Activated naive CD8-positive, alpha-beta T cell treated with anti-CD3 and anti-CD28 coated beads, Interleukin-2, amount 10 ng/mL, durations not matched to agents 7 days and 5 days (primary cell): ENCODE measurements around the gene NCKAP1. TPM values are rescaled to one million over a fixed set of nuclear protein-coding genes. Genes with fewer than 3 reads are reported as not detected.
"Not testable (repeated sequence)": the region's sequence is repeated elsewhere in the genome, so short reads cannot be mapped to it uniquely, and the experiment has no call there.

Experiments used
- ATAC-seq: fragments of 150-1000 bp; cut with Tn5 transposase; one replicate; pipeline ENCODE4 v1.10.0; 2021; ENCODE audit warnings: low read depth, moderate library complexity
- POLR2A ChIA-PET: fragments of 350-600 bp; sonication (Branson Sonifier 250); formaldehyde crosslinking; loops from one replicate; lab custom pipeline; 2021; ENCODE audit warnings: antibody characterized with exemption; lab: Charles Lee
- DNase-seq: peaks from one replicate; pipeline ENCODE4 v3.0.0; 2021
- H3K27ac Mint-ChIP-seq: one replicate; pipeline ENCODE4 v1.8.0; 2022; ENCODE audit warnings: mild to moderate bottlenecking, mixed read lengths
- H3K27me3 Mint-ChIP-seq: one replicate; pipeline ENCODE4 v1.8.0; 2022; ENCODE audit warnings: mild to moderate bottlenecking, moderate library complexity, mixed read lengths
- H3K36me3 Mint-ChIP-seq: one replicate; pipeline ENCODE4 v1.8.0; 2021; ENCODE audit warnings: mild to moderate bottlenecking, mixed read lengths
- H3K4me1 Mint-ChIP-seq: one replicate; pipeline ENCODE4 v1.8.0; 2021; ENCODE audit warnings: mixed read lengths
- H3K4me3 Mint-ChIP-seq: one replicate; pipeline ENCODE4 v1.8.0; 2022; ENCODE audit warnings: mild to moderate bottlenecking, moderate library complexity, mixed read lengths
- H3K9me3 Mint-ChIP-seq: one replicate; pipeline ENCODE4 v1.8.0; 2021; ENCODE audit warnings: mixed read lengths
- total RNA-seq, 2 experiments: library from RNA; stranded (reverse); gene quantifications; one replicate each; pipeline ENCODE4 v1.2.3, GENCODE V29; 2021

Gene NCKAP1
- total RNA-seq, 2 experiments from 2014 or later = 0.69 to 1.2 TPM

DNA sequence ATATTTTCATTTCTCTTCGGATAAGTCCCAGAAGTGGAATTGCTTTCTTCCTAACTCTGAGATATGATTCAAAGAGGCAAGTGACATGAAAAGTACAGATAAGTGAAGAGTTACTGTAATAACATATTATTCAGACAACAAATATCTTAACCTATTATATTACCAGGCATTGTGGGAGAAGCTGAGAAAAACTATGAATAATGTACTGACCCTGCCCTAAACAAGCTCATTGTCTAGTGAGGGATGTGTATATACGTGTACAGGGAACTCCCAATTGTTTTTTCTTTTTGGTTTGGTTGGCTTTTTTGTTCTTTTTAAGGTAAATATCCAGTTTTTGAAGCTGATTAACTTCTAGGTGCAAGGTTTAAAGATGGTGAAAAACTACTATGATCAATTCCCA is 26.5 kb downstream of the NCKAP1 start:
- Mint-ChIP-seq H3K4me3 (no peak overlapping the region), H3K36me3 (no peaks in the 10 kb centered on the region), H3K9me3 (no peaks in the 10 kb centered on the region), H3K27ac (no peak overlapping the region), H3K27me3 (peaks cover 24% of the 10 kb centered on the region), H3K4me1 (no peaks in the 10 kb centered on the region)
- DNase-seq = no peak
- no peak for ATAC-seq
- POLR2A ChIA-PET = no interaction called here

DNA sequence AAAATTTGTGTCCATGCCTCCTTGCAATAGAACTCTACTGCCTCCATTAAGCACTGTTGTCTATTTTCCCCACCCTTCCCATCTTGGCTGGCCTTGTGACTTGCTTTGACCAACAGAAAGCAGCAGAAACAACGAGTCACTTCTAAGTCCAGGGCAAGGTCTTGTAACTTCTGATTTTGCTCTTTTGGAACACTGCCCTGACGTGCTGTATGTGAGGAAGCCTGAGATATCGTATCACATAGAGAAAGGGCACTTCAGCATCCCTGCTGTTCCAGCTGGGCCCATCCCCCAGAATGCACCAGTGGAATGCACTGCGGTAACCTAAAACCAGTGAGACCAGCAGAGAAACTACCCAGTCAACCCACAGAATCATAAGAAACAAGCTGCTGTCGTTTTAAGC is 28.1 kb downstream of the NCKAP1 start:
- no peaks in the 10 kb centered on the region for H3K9me3 Mint-ChIP-seq
- H3K36me3 Mint-ChIP-seq = no peaks in the 10 kb centered on the region
- no peak overlapping the region for H3K4me3 Mint-ChIP-seq
- ATAC-seq = no peak
- no peak overlapping the region for H3K27ac Mint-ChIP-seq
- peaks cover 17% of the 10 kb centered on the region for H3K27me3 Mint-ChIP-seq
- no peaks in the 10 kb centered on the region for H3K4me1 Mint-ChIP-seq
- POLR2A ChIA-PET = no interaction called here
- DNase-seq = no peak

DNA sequence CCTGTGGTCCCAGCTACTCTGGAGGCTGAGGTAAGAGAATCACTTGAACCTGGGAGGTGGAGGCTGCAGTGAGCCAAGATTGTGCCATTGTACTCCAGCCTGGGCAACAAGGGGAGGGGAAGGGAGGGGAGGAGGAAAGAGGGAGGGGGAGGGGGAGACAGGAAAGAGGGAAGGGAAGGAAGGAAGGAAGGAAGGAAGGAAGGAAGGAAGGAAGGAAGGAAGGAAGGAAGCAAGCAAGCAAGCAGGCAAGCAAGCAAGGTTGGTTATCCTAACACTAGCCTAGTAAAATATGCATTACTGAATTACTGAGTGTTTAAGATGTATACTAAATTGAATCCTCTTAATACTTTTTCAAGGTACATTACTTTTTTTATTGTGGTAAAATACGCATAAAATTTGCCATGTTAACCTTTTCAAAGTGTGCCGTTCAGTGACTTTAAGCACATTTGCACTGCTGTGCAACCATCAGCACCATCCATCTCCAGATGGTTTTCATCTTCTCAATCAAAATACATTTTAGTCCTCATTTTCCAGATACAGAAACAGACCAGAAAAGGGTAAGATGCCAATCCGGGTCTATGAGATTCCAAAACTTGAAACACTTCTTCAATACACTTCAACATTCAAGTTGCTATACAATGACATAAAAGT is 28.9 kb downstream of the NCKAP1 start:
- peaks cover 12% of the 10 kb centered on the region for H3K27me3 Mint-ChIP-seq
- H3K9me3 Mint-ChIP-seq = no peaks in the 10 kb centered on the region
- no peak overlapping the region for H3K27ac Mint-ChIP-seq
- H3K4me1 Mint-ChIP-seq = no peaks in the 10 kb centered on the region
- no peaks in the 10 kb centered on the region for H3K36me3 Mint-ChIP-seq
- ATAC-seq (no peak), DNase-seq (no peak)
- no peak overlapping the region for H3K4me3 Mint-ChIP-seq
- POLR2A ChIA-PET = no interaction called here

DNA sequence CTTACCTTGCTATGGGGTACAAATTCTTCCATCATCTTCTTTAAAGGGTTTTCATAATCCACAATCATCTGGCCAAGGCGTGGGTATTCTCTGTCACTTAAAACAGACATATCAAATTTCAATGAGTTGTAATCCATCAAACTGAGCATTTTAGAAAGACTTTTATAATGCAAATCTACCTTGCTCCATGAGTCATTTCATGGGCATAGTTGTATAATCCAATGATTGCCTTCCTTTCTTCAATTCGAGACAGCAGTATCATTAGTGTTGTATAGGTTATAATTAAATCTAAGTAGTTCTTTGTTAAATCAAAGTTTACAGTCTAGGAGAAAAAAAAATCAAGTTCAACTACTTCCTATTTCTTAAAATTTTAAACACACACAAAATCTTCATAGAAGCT is 36.3 kb downstream of the NCKAP1 start:
- Mint-ChIP-seq H3K9me3 (no peaks in the 10 kb centered on the region), H3K4me3 (no peak overlapping the region), H3K27me3 (peaks cover 6% of the 10 kb centered on the region), H3K36me3 (no peaks in the 10 kb centered on the region), H3K4me1 (no peaks in the 10 kb centered on the region), H3K27ac (no peak overlapping the region)
- DNase-seq = no peak
- no peak for ATAC-seq
- POLR2A ChIA-PET = no interaction called here

GRCh38 chr2:183000846-183001245 is 37.4 kb downstream of the NCKAP1 start:
- Mint-ChIP-seq H3K9me3 (no peaks in the 10 kb centered on the region), H3K4me3 (no peak overlapping the region), H3K27ac (no peak overlapping the region), H3K36me3 (no peaks in the 10 kb centered on the region), H3K27me3 (peaks cover 6% of the 10 kb centered on the region), H3K4me1 (no peaks in the 10 kb centered on the region)
- no peak for ATAC-seq
- POLR2A ChIA-PET = no interaction called here
- DNase-seq = no peak

DNA sequence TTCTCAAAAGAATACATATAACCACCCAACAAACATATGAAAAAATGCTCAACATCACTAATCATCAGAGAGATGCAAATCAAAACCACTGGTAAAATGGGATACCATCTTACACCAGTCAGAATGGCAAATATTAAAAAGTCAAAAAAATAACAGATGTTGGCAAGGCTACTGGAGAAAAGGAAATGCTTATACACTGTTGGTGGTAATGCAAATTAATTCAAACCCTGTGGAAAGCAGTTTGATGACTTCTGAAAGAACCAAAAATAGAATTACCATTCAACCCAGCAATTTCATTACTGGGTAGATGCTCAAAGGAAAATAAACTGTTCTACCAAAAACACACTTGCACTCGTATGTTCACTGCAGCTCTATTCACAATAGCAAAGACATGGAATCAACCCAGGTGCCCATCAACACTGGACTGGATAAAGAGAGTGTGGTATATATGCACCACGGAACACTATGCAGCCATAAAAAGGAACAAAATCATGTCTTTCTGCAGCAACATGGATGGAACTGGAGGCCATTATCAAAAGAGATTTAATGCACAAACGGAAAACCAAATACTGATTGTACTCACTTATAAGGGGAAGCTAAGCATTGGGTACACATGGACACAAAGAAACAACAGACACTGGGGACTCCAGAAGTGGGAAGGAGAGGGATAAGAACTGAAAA is 38.8 kb downstream of the NCKAP1 start:
- Mint-ChIP-seq H3K36me3 (no peaks in the 10 kb centered on the region), H3K27ac (no peak overlapping the region), H3K4me3 (no peak overlapping the region), H3K27me3 (peaks cover 6% of the 10 kb centered on the region), H3K9me3 (no peaks in the 10 kb centered on the region), H3K4me1 (no peaks in the 10 kb centered on the region)
- no peak for DNase-seq
- ATAC-seq = no peak
- POLR2A ChIA-PET = no interaction called here

GRCh38 chr2:182994228-182994912 is 43.9 kb downstream of the NCKAP1 start:
- Mint-ChIP-seq H3K4me3 (no peak overlapping the region), H3K36me3 (no peaks in the 10 kb centered on the region), H3K27me3 (peaks cover 9% of the 10 kb centered on the region), H3K4me1 (no peaks in the 10 kb centered on the region), H3K9me3 (no peaks in the 10 kb centered on the region), H3K27ac (no peak overlapping the region)
- POLR2A ChIA-PET = no interaction called here
- DNase-seq (no peak), ATAC-seq (no peak)

DNA sequence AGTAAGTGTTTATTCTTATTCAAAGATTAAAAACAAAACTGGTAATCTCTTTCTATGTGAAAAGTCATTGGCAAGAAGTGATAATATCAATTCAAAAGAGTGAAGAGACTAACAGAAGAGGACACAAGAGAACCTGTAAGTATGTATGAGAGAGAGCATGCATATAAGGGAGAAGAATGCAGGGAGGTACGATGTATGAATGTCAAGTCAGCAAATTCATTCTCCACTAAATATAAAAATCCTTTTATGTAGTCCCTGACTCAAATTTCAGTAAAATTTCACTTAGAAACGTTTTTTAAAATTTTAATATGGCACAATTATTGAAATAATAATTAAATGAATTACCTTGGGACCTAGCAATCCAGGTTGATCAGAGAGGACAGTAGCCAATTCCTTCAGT is 55.3 kb downstream of the NCKAP1 start:
- POLR2A ChIA-PET = no interaction called here
- no peak for ATAC-seq
- H3K36me3 Mint-ChIP-seq = no peaks in the 10 kb centered on the region

DNA sequence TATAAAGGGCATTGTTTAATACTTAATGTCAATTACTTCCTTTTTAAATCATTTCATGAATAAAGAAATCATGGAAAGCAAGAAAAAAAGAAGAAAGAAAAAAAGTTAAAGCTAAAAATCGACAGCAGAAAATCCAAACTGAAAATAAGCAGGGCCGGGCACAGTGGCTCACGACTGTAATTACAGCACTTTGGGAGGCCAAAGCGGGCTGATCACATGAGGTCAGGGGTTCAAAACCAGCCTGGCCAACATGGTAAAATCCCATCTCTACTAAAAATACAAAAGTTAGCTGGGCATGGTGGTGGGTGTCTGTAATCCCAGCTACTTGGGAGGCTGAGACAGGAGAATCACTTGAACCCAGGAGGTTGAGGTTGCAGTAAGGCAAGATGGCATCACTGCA is 56.8 kb downstream of the NCKAP1 start:
- H3K4me3 Mint-ChIP-seq, ATAC-seq, POLR2A ChIA-PET, H3K4me1 Mint-ChIP-seq, H3K9me3 Mint-ChIP-seq, H3K36me3 Mint-ChIP-seq, H3K27me3 Mint-ChIP-seq, H3K27ac Mint-ChIP-seq, DNase-seq: not testable (repeated sequence)

More for the DNA sequence above, 55.3 kb downstream of the NCKAP1 start:
- no peak overlapping the region for H3K4me3 Mint-ChIP-seq
- H3K27ac Mint-ChIP-seq = no peak overlapping the region
- peaks cover 5% of the 10 kb centered on the region for H3K27me3 Mint-ChIP-seq
- H3K4me1 Mint-ChIP-seq = no peaks in the 10 kb centered on the region
- DNase-seq = no peak
- no peaks in the 10 kb centered on the region for H3K9me3 Mint-ChIP-seq

DNA sequence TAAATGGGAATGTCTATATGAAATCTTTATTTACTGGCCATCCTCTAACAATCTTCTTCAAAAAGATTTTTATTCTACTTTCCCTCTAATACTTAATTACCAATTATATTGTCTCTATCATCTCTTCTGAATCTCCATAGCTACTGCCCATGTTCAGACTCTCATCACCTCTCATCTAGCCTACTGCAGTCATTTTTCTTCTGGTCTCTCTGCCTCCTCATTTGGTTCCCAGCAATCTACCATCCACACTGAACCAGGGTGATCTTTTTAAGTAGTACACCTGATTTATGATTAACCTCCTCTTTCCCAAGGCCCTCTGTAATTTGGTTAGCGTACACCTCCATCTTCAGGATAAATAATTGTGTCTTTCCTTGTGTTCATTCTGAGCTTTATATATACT is 57.6 kb downstream of the NCKAP1 start:
- POLR2A ChIA-PET = no interaction called here
- no peak for DNase-seq
- Mint-ChIP-seq H3K36me3 (no peaks in the 10 kb centered on the region), H3K4me1 (peaks cover 2% of the 10 kb centered on the region), H3K27me3 (peaks cover 5% of the 10 kb centered on the region), H3K9me3 (no peaks in the 10 kb centered on the region), H3K27ac (no peak overlapping the region), H3K4me3 (no peak overlapping the region)
- ATAC-seq = no peak

DNA sequence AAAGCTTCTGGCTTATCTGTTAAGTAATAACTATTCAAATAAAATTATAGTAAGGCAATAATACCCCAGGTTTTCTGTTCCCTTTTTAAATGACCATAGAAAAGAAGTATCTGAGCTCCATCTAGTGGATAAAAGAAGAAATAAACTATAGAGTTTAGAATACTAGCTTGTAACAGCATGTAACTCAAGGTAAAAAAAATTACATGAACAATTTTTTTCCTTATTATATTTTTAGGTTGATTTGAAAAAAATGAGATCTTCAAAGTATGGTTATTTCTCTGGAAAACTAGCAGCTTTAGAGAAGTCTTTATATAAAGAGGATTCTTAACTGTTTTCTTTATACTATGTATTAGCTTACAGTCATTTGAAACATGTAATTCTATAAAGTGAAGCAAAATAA is 58.1 kb downstream of the NCKAP1 start:
- no peak for ATAC-seq
- Mint-ChIP-seq H3K36me3 (no peaks in the 10 kb centered on the region), H3K9me3 (no peaks in the 10 kb centered on the region), H3K27me3 (peaks cover 5% of the 10 kb centered on the region), H3K4me3 (no peak overlapping the region), H3K27ac (no peak overlapping the region), H3K4me1 (peaks cover 2% of the 10 kb centered on the region)
- POLR2A ChIA-PET = no interaction called here
- no peak for DNase-seq

DNA sequence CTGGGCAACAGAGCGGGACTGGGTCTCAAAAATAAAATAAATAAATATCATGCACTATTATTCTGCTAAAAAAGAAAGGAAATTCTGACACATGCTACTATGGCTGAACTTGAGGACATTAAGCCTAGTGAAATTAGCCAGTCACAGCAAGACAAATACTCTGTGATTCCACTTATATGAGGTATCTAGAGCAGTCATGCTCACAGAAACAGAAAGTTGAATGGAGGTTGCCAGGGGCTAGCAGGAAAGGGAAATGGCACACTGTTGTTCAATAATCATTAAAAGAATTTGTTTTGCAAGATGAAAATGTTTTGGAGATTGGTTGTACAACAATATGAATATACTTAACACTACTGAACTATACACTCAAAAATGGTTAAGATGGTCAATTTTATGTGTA is 60.8 kb downstream of the NCKAP1 start:
- POLR2A ChIA-PET = no interaction called here
- peaks cover 2% of the 10 kb centered on the region for H3K4me1 Mint-ChIP-seq
- ATAC-seq (no peak), DNase-seq (no peak)
- H3K36me3 Mint-ChIP-seq = no peaks in the 10 kb centered on the region
- H3K27me3 Mint-ChIP-seq = peaks cover 8% of the 10 kb centered on the region
- no peak overlapping the region for H3K4me3 Mint-ChIP-seq
- H3K27ac Mint-ChIP-seq = no peak overlapping the region
- peaks cover 2% of the 10 kb centered on the region for H3K9me3 Mint-ChIP-seq

DNA sequence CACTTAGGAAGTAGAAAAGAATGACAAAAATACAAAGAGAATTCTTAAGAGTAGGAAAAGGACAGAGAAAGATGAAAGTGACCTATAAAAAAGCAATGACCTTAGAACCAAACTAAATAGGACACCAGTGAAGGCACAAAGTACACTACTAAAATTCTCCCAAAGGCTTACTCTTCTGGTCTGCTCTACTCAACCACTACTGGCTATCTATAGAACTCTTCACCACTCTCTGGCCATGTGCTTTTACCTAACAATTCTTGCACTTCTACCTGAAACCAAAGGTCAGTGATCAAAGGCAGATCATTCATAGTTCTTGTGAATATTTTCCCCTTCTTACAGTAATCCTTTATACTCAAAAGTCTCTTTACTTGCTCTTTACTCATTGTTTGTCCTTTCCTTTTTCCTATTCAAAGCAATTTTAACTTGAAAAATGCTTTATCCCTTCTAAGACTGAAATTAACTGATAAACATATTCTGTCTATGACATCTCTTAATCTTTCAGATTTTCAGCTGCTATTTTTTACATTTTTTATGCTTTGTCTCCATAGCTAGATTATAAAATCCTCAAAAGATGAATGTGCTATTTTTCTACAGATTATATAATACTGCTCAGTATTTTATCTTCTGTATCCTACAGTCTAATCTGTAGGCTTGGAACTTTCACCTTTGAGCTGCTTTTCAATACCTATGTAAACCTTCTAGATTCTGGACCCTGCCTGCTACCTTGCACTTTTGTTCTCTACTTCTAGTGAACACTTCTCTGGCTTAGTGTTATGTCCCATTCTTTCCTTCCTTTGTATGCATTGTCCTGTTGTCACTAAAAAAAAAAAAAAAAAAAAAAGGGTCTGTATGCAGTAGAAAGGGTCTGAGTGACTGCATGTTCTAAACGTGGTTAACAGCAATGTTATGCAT is 64.6 kb downstream of the NCKAP1 start:
- H3K36me3 Mint-ChIP-seq = peaks cover 9% of the 10 kb centered on the region
- no peak overlapping the region for H3K27ac Mint-ChIP-seq
- peaks cover 7% of the 10 kb centered on the region for H3K4me1 Mint-ChIP-seq
- H3K9me3 Mint-ChIP-seq = peaks cover 9% of the 10 kb centered on the region
- H3K4me3 Mint-ChIP-seq = no peak overlapping the region
- POLR2A ChIA-PET = no interaction called here
- DNase-seq = no peak
- ATAC-seq = no peak
- peaks cover 14% of the 10 kb centered on the region for H3K27me3 Mint-ChIP-seq
